Stimulated activated CD8-positive, alpha-beta memory T cell treated with anti-CD3 and anti-CD28 coated beads, Interleukin-7, amount 100 ng/mL, for 24 hours (primary cell): ENCODE data around the gene KCNIP4.

ENCODE experiments used
- DNase-seq: peaks from one replicate; pipeline ENCODE4 v3.0.0-alpha.2; 2020; ENCODE audit warnings: low read depth

Gene KCNIP4

DNA sequence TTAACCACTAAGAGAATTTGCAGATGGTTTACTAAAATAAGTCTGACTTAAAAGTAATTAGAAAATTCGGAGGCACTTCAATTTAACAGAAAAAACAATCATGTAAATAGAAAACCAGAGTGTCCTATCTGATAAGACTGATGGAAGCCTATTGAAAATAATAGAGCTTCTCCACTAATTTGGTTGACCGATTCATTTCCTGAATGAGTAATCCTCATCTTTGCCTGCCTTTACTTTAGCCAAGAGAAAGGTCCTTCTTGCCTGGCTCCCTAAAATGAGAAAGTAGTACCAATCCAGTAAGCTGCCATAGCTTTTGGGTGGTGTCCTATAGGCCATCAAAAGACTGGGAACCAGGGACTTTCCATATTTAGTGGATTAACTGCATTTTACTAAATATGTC lies 48.4 kb downstream of the KCNIP4 start:
- no peak for DNase-seq

- DNase-seq: no peak
Observed at GRCh38 chr4:21898101-21898500, 50.5 kb downstream of the KCNIP4 start.

GRCh38 chr4:21896767-21897166 lies 51.8 kb downstream of the KCNIP4 start:
- no peak for DNase-seq

GRCh38 chr4:21893136-21893535 lies 55.4 kb downstream of the KCNIP4 start:
- no peak for DNase-seq

- DNase-seq: no peak
Observed at GRCh38 chr4:21890231-21890630, 58.3 kb downstream of the KCNIP4 start.

DNA sequence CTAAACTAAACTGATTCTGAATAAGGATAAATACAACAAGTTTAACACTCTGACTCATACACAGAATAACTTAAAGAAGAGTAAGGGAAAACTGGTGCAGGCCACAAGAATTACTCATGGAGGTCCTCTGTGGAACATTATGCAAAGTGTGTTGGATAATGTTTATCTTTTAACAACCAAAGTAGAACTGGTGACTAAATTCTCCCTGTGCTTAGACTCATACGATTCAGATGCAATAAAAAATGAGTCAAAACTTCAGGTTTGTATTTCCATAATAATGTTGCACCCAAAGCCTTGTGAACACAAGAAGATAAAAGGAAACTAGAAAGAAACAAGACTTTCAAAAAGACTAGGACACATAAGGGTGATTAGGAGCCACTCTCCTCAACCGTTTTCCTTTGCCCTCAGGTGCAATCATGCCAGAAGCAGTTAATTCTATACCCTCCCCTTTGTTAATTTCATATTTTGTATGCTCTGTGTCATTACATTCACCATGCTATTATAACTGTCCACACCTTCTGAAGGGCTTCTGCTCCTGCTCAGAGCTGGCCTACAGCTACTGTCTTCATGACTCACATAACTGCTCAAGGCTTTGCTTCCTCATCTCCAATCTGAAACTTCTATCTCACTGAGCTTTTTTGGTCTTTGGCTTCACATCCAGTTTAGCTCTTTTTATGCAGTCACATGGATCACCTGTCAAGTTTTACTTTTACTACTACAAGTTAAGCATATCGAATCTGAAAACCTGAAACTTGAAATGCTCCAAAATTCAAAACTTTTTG lies 60.2 kb downstream of the KCNIP4 start:
- DNase-seq: no peak

- no peak for DNase-seq
Observed at GRCh38 chr4:21887481-21887880, 61.1 kb downstream of the KCNIP4 start.

DNA sequence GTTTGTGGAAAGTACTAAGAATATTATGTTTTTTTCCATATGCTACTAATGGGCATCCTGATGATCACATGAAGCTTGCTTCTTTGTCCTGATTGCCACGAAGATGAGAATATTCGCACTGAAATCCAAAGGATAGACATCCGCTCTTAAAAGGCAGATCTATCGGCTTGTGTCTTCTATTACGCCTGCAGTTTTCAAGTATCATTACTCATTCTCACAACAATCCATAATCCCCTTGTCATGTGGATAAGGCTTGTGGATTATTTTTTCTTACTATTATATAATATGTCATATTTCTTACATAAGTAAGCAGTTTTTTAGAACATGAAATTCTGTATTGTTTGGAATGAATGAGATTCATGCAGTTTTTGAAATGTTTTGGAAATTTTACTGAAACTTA lies 62.8 kb downstream of the KCNIP4 start:
- no peak for DNase-seq

- DNase-seq: no peak
Observed at GRCh38 chr4:21885241-21885640, 63.3 kb downstream of the KCNIP4 start.

DNA sequence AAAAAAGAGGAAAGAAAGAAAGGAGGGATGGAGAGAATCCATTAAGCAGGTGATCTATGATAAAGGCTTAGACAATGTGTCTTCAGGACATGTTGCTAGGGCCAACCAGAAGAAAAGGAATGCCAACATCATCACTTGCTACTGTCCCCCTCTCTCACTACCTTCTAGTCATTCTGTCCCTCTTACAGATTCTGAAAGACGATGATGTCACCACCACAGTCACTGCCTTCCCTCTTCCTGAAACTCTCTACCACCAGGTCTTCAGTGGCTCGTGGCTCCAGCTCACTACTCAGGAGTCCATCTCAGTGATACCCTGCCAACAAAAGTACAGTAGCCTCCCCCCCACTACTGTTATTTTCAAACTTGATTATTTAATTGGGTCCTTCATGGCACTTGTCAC lies 64.0 kb downstream of the KCNIP4 start:
- no peak for DNase-seq

GRCh38 chr4:21882051-21882839 lies 66.3 kb downstream of the KCNIP4 start:
- DNase-seq: no peak

DNA sequence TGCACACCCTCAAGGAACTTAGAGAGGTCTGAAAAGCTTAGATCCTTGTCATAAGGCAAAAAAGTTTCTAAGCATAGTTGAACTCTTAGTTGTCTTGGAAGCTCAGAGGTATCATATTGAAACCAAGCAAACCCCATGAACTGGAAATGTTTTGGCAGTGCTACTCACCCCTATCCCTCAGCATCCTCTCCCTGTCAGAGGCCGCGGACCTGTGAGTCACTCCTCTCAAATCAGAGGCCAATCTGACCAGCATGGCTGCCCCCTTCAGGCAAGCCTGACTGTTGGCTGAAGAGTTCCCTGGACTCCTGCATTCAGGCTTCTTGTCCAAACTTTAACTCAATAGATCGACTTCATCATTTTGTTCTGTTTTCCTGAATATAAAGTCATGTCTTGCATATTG lies 69.4 kb downstream of the KCNIP4 start:
- no peak for DNase-seq

DNA sequence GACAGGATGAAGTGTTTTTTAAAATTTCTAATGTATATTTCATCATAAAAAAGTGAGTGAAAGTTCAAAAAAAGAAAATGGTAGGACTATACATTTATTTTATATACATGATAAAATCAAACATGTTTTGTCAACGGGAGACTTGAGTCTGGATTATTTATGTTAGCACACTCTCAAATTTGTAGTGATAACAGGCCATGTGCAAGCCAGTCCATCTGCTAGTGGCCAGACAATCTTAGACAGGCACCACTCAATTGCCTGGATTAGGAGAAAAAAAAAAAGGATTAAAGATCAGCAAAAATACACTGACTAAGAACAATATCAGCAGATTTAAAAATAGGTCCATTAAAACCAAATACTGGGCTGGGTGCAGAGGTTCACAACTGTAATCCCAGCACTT lies 71.9 kb downstream of the KCNIP4 start:
- DNase-seq: no peak

DNA sequence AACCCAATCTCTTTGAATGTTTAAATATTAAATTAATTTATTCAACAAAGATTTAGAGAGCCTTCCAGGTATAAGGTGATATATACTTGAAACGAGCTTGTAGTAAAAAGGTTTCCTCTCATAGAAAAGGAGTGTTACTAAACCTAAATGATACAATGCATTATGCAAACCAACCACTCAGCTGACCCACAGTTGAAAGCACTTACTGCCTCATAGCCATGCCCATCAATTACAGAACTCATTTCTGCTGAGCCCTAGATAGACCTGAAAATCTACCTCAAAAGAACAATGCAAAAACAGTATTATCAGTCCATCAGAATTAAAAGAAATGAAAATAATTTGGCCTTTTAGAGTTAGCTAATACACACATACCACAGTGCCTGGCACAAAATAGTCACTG lies 75.4 kb downstream of the KCNIP4 start:
- DNase-seq: no peak

- DNase-seq: no peak
Observed at GRCh38 chr4:21872101-21872500, 76.5 kb downstream of the KCNIP4 start.

- DNase-seq: no peak
Observed at GRCh38 chr4:21869978-21870745, 78.4 kb downstream of the KCNIP4 start.

DNA sequence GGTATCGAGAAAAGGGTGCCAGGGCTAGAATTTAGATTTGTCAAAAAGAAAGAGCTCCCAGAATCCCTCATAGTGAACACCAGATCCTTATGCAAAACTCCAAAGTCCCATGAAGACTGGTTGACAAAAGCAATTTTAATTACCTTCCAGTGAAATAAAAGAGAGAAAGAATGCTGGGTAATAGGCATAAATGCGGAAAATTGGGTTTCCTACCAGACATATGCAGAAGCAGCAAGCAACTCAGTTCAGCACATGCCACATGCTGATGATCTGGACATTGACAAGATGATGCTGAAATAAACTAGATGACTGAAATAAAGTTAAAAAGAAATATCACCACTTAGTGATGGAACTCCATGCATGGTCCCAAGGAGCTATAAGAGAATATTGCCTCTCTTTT lies 83.9 kb downstream of the KCNIP4 start:
- no peak for DNase-seq

- no peak for DNase-seq
Observed at GRCh38 chr4:21862917-21863316, 85.7 kb downstream of the KCNIP4 start.

GRCh38 chr4:21858971-21859370 lies 89.6 kb downstream of the KCNIP4 start:
- no peak for DNase-seq

- no peak for DNase-seq
Observed at GRCh38 chr4:21856754-21857153, 91.8 kb downstream of the KCNIP4 start.

GRCh38 chr4:21856301-21856700 lies 92.3 kb downstream of the KCNIP4 start:
- no peak for DNase-seq

DNA sequence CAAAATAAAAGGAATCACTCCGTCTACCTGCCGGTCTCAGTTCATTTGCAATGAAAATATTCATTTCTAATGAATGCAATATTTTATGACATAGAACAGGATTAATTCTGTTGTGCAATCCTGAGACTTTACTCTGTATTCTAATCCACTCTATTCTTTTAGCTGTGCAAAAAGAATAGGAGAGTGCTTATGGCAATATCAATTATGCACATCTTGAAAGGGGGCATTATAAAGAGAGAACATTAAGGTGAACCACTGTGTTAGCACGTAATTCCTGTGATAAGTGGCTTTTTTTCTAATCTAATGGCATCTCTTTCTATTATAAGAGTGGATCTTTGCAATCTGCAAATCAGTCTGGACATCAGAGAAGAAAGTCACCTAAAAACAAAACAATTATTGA lies 99.5 kb downstream of the KCNIP4 start:
- no peak for DNase-seq

DNA sequence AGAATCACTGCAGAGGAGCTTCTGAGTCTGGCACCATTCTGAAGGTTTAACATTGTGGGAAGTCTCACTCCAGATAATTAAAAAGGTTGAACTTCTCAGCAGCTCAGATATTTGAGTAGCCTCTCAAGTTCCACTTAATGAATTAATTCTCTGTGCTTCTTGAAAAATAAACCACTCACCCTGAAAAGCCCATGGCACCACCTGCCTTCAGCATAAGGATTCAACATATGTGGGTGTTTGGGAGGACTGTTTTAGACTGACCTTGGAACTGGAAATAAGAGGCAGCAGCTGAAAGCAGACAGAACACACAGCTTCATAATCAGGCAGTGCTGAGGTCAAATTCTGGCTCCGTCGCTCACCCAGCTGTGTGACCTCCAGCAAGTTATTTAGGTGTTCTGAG lies 100.6 kb downstream of the KCNIP4 start:
- DNase-seq: no peak
